ENCODE data around the gene NTM.

NTM gene

DNA sequence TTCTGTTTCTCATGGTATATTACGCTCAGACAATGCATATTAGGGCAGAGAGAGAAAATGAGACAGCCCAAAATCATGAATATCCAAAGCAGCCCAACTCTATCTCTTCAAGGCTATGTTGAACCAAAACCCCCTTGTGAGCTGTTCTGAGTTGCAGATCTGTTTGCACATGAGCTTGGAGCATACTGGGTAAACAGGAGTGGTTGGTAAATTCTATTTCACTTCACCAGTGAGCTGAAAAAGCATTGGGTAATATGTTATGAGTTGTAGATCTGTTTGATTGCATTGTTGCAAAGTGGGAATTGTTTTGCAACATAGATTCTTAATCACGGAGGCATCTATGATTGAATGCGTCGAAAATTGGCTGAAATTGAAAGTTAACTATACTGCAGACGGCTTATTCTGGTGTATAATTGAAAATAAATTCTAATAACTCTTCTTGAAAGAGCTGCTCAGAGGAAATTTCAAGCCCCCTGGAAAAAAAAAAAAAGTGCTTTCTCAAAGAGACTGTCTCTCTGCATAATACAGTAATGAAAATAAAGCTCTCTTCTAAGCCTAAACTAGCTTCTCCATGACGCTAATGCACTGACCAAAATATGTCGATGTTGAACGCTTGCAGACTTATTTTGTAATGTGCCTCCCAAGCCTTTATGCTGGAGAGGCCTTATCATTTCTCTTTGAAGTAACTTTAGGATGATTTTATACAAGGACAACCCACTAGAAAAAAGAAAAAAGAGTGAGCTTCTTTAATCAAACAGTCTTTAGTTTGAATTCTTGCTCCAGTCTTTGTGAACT lies 263.7 kb downstream of the NTM start:
- no peaks in the 10 kb centered on the region for H3K27me3 ChIP-seq (ENCODE audit: control insufficient read depth in 1 of 2, insufficient read depth in 2 of 2, low read length in 2 of 2)
- no peak overlapping the region for H3K9ac ChIP-seq (ENCODE audit: low read length)
- no peak overlapping the region for H3K27ac ChIP-seq (ENCODE audit: low read depth, low read length)

DNA sequence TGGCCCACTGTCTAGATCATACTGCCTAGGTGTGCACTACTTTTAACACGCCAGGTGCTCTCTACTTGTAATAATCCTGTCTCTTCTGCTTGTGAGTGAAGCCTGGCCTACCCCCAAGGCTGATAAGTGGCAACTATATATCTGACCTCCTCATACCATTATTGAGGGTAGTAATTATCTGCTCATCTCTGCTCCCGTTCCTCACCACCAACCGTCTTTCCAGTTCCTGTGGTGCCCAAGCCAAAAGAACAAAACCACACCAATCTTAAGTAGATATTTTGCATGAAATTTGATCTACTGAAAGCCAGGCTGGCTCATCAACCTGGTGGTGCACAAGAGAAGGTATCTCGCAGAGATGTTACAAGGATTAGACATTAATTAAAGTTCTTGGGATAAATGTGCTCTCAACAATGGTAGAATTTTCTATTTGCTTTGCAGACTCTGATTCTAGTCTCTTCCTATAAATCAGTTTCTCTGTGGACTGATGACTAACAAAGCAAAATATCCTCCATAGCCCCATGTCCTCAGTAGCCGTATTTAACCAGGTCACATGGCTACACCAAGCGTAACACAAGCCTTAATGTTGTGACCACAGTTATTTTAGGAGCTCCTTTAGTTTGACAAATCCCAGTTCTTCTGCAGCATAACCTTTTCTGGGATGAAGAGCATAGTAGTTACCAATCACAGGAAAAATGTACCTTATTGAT lies 267.2 kb downstream of the NTM start:
- H3K4me3 ChIP-seq (ENCODE audit: low read depth in 1 of 2, low read length in 2 of 2), result no peak overlapping the region
- H3K9me3 ChIP-seq (ENCODE audit: low read length), result no peaks in the 10 kb centered on the region
- no peak overlapping the region for H3K9ac ChIP-seq (ENCODE audit: low read length)
- H3K27ac ChIP-seq (ENCODE audit: low read depth, low read length), result no peak overlapping the region
- H3K36me3 ChIP-seq (ENCODE audit: insufficient read depth, low read length), result no peaks in the 10 kb centered on the region
- no peaks in the 10 kb centered on the region for H3K27me3 ChIP-seq (ENCODE audit: control insufficient read depth in 1 of 2, insufficient read depth in 2 of 2, low read length in 2 of 2)
- H3K4me1 ChIP-seq (ENCODE audit: insufficient read depth, low read length), result no peaks in the 10 kb centered on the region

More for the DNA sequence above, 263.7 kb downstream of the NTM start:
- Histone ChIP-seq H3K9me3 (ENCODE audit: low read length) (no peaks in the 10 kb centered on the region), H3K36me3 (ENCODE audit: insufficient read depth, low read length) (no peaks in the 10 kb centered on the region), H3K4me3 (ENCODE audit: low read depth in 1 of 2, low read length in 2 of 2) (no peak overlapping the region), H3K4me1 (ENCODE audit: insufficient read depth, low read length) (no peaks in the 10 kb centered on the region)

DNA sequence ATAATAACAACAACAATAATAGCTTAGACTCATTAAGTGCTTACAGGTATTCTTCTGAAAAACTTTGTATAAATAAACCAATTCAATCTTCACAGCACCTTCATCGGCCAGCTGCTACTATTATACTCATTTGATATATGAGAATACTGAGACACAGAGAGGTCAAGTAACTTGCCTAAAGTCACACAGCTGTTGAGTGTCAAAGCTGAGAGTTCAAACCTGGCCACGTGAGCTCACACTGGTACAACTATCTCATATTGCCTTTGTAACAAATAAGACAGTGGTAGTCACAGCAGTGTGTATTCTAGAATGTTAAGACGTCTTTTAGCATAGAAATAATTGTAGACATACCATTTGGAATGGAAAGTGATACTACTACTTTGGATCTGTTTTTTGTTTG lies 268.5 kb downstream of the NTM start:
- no peaks in the 10 kb centered on the region for H3K27me3 ChIP-seq (ENCODE audit: control insufficient read depth in 1 of 2, insufficient read depth in 2 of 2, low read length in 2 of 2)
- no peaks in the 10 kb centered on the region for H3K36me3 ChIP-seq (ENCODE audit: insufficient read depth, low read length)
- H3K9me3 ChIP-seq (ENCODE audit: low read length), result no peaks in the 10 kb centered on the region
- no peak overlapping the region for H3K27ac ChIP-seq (ENCODE audit: low read depth, low read length)
- no peak overlapping the region for H3K9ac ChIP-seq (ENCODE audit: low read length)
- H3K4me3 ChIP-seq (ENCODE audit: low read depth in 1 of 2, low read length in 2 of 2), result no peak overlapping the region
- H3K4me1 ChIP-seq (ENCODE audit: insufficient read depth, low read length), result no peaks in the 10 kb centered on the region

DNA sequence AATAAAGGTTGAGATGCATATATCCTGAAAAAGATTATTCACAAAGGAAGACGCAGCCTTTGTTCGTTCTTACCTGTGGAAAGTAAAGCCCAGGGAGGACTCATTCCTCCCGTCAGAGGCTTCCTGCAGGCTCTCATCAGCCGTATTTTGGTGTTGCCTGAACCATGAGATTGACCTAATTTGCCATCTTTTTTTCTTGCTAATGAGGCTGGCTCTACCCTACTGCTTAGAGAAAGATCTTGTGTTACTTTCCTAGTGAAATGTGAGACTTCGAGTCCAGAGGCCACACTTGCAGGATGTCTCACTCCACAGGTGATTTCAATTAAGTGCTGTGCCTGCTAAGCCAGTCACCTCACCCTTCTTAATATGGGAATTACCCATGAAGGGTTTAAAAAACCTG lies 269.9 kb downstream of the NTM start:
- Histone ChIP-seq H3K9me3 (ENCODE audit: low read length) (no peaks in the 10 kb centered on the region), H3K4me3 (ENCODE audit: low read depth in 1 of 2, low read length in 2 of 2) (no peak overlapping the region), H3K27me3 (ENCODE audit: control insufficient read depth in 1 of 2, insufficient read depth in 2 of 2, low read length in 2 of 2) (no peaks in the 10 kb centered on the region), H3K4me1 (ENCODE audit: insufficient read depth, low read length) (no peaks in the 10 kb centered on the region), H3K27ac (ENCODE audit: low read depth, low read length) (no peak overlapping the region), H3K9ac (ENCODE audit: low read length) (no peak overlapping the region), H3K36me3 (ENCODE audit: insufficient read depth, low read length) (no peaks in the 10 kb centered on the region)

DNA sequence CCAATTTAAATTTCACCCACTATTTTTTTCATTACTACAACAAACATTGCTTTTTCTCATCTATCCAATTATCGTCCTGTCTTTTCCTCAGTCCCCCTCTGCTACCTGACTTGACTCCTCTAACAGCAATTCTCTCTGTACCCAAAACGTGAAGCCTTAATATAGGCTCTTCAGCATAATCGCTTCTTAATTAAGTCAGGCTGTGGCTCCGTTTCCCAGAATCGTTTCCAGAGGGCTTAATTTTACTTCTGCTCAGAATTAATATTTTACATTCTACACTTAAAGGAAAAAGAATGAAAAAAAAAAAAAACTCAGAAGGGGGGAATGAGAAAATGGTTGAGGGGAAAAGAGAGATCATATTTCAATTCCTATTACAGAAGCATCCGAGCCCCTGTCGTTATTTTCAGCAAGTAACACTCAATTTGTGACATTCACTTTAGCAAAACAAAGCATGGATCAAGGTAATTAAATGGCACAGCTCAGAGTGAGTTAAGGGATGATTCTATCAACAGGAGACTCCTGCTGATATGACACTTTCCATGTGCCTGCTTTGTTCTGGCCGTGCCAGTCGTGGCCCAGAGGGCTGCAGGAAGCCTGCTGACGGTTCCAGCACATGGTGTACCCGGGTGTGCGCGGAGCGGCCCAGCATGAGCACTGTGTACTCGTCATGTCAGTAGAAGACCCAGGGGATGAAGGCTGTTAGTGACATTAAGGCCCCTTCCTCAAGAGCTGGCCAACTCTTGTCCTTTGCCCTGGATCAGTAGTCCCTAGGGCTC lies 272.5 kb downstream of the NTM start:
- Histone ChIP-seq H3K4me3 (ENCODE audit: low read depth in 1 of 2, low read length in 2 of 2) (no peak overlapping the region), H3K27me3 (ENCODE audit: control insufficient read depth in 1 of 2, insufficient read depth in 2 of 2, low read length in 2 of 2) (no peaks in the 10 kb centered on the region), H3K36me3 (ENCODE audit: insufficient read depth, low read length) (no peaks in the 10 kb centered on the region), H3K9ac (ENCODE audit: low read length) (no peak overlapping the region), H3K9me3 (ENCODE audit: low read length) (no peaks in the 10 kb centered on the region), H3K27ac (ENCODE audit: low read depth, low read length) (no peak overlapping the region), H3K4me1 (ENCODE audit: insufficient read depth, low read length) (no peaks in the 10 kb centered on the region)

DNA sequence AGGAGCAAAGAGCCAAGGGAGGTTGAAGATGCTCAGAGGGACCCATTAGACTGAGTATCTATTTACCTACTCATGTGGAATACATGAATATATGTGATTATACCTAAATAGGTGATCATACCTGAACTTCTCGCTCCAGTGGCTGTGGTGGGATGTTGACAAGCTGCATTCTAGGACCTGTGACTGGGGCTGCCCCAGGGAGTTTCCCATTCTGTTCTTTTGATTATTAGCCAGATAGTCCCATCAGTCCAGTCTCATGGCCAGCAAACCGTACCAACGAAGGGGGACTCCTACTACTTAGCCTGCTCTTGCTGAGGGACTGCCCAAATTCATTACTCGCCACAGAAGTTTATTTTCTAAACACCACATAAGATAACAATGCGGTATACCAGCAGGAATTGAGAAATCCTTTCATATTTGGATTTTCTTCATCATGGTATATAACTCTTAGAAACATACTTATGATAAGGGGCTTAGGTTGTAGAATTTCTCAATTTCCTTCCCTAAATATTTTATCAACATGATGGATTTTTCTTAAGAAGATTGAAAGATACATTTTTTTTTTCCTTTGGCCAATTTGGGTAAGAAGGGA lies 273.9 kb downstream of the NTM start:
- no peak overlapping the region for H3K9ac ChIP-seq (ENCODE audit: low read length)
- H3K27ac ChIP-seq (ENCODE audit: low read depth, low read length), result no peak overlapping the region
- H3K4me3 ChIP-seq (ENCODE audit: low read depth in 1 of 2, low read length in 2 of 2), result no peak overlapping the region
- no peaks in the 10 kb centered on the region for H3K36me3 ChIP-seq (ENCODE audit: insufficient read depth, low read length)
- H3K9me3 ChIP-seq (ENCODE audit: low read length), result no peaks in the 10 kb centered on the region
- no peaks in the 10 kb centered on the region for H3K4me1 ChIP-seq (ENCODE audit: insufficient read depth, low read length)
- no peaks in the 10 kb centered on the region for H3K27me3 ChIP-seq (ENCODE audit: control insufficient read depth in 1 of 2, insufficient read depth in 2 of 2, low read length in 2 of 2)

DNA sequence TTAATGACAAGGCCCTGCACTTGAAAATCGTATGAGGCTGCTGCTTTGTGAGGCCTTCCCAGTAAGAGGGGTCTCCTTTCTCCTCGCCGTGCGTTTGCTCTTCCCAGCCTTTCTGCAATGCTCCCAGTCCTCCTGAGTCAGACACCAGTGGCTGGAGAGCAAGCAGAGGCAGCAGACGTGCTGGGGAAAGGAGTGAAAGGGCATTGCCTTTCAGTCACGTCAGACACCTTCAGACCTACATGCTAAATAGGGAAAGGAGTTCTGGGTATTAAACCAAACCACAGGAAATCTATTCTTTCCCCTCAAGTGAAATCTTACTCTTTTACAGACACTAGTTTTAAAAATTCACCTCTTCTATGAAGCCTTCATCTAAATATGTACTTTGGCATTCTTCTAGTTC lies 274.8 kb downstream of the NTM start:
- no peak overlapping the region for H3K27ac ChIP-seq (ENCODE audit: low read depth, low read length)
- H3K4me3 ChIP-seq (ENCODE audit: low read depth in 1 of 2, low read length in 2 of 2), result no peak overlapping the region
- no peak overlapping the region for H3K9ac ChIP-seq (ENCODE audit: low read length)
- H3K4me1 ChIP-seq (ENCODE audit: insufficient read depth, low read length), result no peaks in the 10 kb centered on the region
- no peaks in the 10 kb centered on the region for H3K27me3 ChIP-seq (ENCODE audit: control insufficient read depth in 1 of 2, insufficient read depth in 2 of 2, low read length in 2 of 2)
- no peaks in the 10 kb centered on the region for H3K9me3 ChIP-seq (ENCODE audit: low read length)
- H3K36me3 ChIP-seq (ENCODE audit: insufficient read depth, low read length), result no peaks in the 10 kb centered on the region

DNA sequence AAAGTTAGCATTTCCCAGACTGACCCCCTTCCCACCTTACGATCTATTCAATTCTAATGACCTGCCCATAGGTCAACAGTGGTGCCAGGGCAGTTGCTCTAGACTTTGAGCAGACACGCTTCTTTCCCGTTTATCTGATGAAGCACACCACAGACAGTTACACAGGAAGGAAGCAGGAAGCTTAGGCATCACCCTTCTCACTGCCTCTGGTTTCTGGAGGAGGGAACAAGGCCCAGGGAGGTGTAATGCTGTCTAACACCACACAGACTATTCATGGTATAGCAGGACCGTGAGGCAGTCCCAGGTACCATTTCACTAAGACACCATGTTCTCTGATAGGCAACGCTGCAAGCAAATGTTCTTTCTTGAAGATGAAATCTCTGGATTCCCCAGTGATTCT lies 279.4 kb downstream of the NTM start:
- no peaks in the 10 kb centered on the region for H3K9me3 ChIP-seq (ENCODE audit: low read length)
- no peaks in the 10 kb centered on the region for H3K36me3 ChIP-seq (ENCODE audit: insufficient read depth, low read length)
- no peaks in the 10 kb centered on the region for H3K27me3 ChIP-seq (ENCODE audit: control insufficient read depth in 1 of 2, insufficient read depth in 2 of 2, low read length in 2 of 2)
- H3K9ac ChIP-seq (ENCODE audit: low read length), result no peak overlapping the region
- no peaks in the 10 kb centered on the region for H3K4me1 ChIP-seq (ENCODE audit: insufficient read depth, low read length)
- no peak overlapping the region for H3K4me3 ChIP-seq (ENCODE audit: low read depth in 1 of 2, low read length in 2 of 2)
- H3K27ac ChIP-seq (ENCODE audit: low read depth, low read length), result no peak overlapping the region

DNA sequence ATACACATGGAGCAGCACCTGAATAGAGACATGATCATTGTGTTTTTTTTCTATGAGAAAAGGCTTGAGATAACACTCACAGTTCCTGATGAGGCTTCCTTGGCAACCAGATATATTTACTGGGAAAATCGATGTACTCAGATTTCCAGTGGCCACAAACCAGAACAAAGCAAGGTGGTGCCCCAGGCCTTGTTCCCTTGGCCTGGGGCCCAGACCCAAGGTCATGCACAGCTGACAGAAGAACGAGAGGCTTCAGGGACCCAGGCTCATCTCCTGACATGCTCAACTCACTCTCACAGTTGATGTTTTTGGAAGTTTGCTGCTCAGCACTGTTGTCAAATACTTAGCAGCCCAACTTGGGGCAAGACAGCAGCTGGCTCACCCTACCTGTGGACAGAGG lies 281.8 kb downstream of the NTM start:
- no peaks in the 10 kb centered on the region for H3K36me3 ChIP-seq (ENCODE audit: insufficient read depth, low read length)
- H3K4me1 ChIP-seq (ENCODE audit: insufficient read depth, low read length), result no peaks in the 10 kb centered on the region
- H3K9me3 ChIP-seq (ENCODE audit: low read length), result no peaks in the 10 kb centered on the region
- H3K4me3 ChIP-seq (ENCODE audit: low read depth in 1 of 2, low read length in 2 of 2), result no peak overlapping the region
- H3K27ac ChIP-seq (ENCODE audit: low read depth, low read length), result no peak overlapping the region
- H3K9ac ChIP-seq (ENCODE audit: low read length), result no peak overlapping the region
- no peaks in the 10 kb centered on the region for H3K27me3 ChIP-seq (ENCODE audit: control insufficient read depth in 1 of 2, insufficient read depth in 2 of 2, low read length in 2 of 2)

DNA sequence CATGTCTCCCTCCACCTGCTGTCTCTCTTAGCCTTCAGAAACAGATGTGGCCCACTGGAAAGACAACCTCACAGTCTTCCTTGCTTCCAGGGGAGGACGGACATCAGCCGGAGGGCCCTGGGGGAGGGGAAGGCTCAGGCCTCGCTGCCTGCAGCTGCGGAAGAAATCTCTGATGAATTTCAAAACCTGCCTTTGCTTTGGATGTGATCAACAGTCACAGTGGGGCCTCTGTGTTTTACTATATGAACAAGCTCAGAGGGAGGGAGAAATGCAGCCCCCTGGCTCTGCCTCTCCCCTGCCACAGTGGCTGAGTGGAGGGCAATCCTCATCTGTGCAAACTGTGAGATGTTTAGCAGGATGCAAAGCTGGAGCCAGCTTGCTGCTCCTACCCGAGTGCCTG lies 282.8 kb downstream of the NTM start:
- H3K9ac ChIP-seq (ENCODE audit: low read length), result no peak overlapping the region
- no peak overlapping the region for H3K4me3 ChIP-seq (ENCODE audit: low read depth in 1 of 2, low read length in 2 of 2)
- no peak overlapping the region for H3K27ac ChIP-seq (ENCODE audit: low read depth, low read length)

DNA sequence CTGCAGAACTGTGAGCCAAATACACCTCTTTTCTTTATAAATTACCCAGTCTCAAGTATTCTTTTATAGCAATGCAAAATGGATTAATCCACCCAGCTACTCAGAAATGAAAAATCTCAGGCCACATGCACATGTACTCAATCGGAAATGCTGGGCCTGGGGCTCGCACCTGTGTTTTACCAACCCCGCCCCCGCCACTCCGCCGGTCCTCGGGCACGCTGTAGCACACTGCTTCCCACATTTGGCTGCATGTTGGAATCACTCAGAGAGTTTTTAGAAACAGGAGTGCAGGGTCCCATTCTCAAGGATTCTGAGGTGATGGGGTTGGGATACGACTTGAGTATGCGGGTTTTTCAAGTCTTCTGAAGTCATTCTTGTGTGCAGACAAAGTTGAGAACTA lies 284.4 kb downstream of the NTM start:
- H3K4me3 ChIP-seq (ENCODE audit: low read depth in 1 of 2, low read length in 2 of 2), result no peak overlapping the region
- H3K9ac ChIP-seq (ENCODE audit: low read length), result no peak overlapping the region
- H3K27me3 ChIP-seq (ENCODE audit: control insufficient read depth in 1 of 2, insufficient read depth in 2 of 2, low read length in 2 of 2), result no peaks in the 10 kb centered on the region
- no peaks in the 10 kb centered on the region for H3K4me1 ChIP-seq (ENCODE audit: insufficient read depth, low read length)
- H3K36me3 ChIP-seq (ENCODE audit: insufficient read depth, low read length), result no peaks in the 10 kb centered on the region
- H3K9me3 ChIP-seq (ENCODE audit: low read length), result no peaks in the 10 kb centered on the region
- no peak overlapping the region for H3K27ac ChIP-seq (ENCODE audit: low read depth, low read length)

More for the DNA sequence above, 282.8 kb downstream of the NTM start:
- Histone ChIP-seq H3K9me3 (ENCODE audit: low read length) (no peaks in the 10 kb centered on the region), H3K4me1 (ENCODE audit: insufficient read depth, low read length) (no peaks in the 10 kb centered on the region), H3K36me3 (ENCODE audit: insufficient read depth, low read length) (no peaks in the 10 kb centered on the region), H3K27me3 (ENCODE audit: control insufficient read depth in 1 of 2, insufficient read depth in 2 of 2, low read length in 2 of 2) (no peaks in the 10 kb centered on the region)
